GM21717 (cell line): ENCODE results near the gene PHKA1.
A peak's percentile ranks its signal among the peaks of the same experiment; 100 is the strongest.
"Not testable (repeated sequence)": the region's sequence is repeated elsewhere in the genome, so short reads cannot be mapped to it uniquely, and the experiment has no call there.

Source experiments
- ATAC-seq: cut with Tn5 transposase; IDR thresholded peaks from one replicate; pipeline ENCODE4 v1.9.1; 2021; ENCODE audit warnings: mild to moderate bottlenecking, moderate library complexity; ENCODE audit not compliant: unreplicated experiment

The PHKA1 gene

DNA sequence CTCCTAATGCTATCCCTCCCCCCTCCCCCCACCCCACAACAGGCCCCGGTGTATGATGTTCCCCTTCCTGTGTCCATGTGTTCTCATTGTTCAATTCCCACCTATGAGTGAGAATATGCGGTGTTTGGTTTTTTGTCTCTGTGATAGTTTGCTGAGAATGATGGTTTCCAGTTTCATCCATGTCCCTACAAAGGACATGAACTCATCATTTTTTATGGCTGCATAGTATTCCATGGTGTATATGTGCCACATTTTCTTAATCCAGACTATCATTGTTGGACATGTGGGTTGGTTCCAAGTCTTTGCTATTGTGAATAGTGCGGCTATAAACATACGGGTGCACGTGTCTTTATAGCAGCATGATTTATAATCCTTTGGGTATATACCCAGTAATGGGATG, 44.6 kb downstream of the PHKA1 start:
- not testable (repeated sequence) for ATAC-seq

DNA sequence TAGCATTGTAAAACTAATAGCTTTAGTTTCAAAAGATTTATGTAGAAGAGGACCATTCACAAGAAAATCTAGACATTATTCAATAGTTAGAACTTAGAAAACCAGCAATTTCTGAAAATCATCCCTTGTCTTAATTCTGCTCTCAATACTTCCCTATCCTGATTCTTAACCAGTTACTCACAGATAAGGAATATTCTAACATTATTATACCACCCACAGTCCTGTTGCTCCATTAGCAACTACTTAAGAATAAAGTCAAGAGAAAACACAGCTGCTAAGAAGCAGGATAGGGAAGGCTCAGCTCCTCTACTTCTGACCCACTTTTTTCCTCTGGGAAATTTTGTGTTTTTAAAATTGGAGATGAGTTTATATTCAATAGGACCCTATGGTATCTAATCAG, 47.7 kb downstream of the PHKA1 start:
- ATAC-seq, result no peak

DNA sequence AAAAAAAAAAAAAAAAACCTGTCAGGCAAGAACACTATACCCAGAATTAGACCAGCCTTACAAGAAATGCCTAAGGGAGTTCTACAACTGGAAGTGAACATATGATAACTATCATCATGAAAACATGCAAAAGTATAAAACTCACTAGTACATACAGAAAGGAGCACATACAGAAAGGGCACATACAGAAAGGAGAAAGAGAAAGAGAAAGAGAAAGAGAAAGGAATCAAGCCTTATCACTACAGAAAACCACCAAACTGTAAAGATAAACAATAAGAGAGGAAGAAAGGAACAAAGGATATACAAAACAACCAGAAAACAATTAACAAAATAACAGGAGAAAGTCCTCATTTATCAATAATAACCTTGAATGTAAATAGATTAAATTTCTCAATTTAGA, 50.4 kb downstream of the PHKA1 start:
- ATAC-seq, result no peak

DNA sequence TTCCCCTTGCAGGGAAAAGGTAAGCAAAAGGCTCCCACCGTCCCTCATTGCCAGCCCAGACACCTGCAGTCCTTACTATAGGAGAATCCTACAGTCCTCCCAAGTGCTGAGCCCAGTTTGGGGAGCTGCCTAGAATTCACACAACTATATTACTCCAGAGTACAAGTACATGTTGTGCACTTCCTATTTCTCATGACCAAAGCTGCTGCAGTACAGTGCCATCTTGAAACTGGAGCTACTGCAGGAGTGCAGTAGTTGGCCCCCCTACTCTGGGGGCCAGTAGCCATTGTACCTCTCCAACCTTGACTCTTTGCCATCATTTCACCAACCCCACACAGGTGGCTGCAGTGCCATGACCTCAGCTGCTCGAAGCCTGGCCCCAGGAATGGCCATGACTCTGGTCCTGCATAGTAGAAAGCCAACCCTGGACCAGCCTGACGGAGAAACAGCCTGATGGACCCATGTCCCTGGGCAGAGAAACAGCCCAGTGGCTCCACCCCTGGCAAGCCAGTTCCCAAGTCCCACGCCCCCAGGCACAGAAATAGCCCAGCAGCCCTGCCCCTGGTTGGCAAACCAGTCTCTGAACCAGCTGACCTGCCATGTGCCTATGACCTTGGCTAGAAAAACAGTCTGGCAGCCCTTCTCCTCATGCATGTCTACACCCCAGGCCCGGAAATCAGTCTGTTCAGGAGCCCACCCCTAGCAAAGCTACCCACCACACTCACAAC, 51.9 kb downstream of the PHKA1 start:
- no peak for ATAC-seq

DNA sequence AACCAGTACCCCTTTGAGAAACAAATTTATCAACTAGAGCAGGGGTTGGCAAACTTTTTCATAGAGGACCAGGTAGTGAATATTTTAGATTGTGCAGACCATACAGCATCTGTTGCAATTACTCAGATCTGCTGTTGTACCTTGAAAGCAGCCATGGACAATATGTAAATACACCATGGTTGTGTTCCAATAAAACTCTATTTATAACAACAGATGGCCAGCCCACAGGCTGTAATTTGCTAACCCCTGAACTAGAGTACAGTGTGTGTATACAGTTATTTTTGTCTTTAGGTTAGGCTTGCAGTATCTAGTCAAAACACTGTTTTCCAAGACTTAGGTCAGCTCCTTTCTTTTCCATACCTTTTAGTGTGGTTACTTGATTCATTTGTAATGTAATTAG, 54.4 kb downstream of the PHKA1 start:
- ATAC-seq, result no peak

DNA sequence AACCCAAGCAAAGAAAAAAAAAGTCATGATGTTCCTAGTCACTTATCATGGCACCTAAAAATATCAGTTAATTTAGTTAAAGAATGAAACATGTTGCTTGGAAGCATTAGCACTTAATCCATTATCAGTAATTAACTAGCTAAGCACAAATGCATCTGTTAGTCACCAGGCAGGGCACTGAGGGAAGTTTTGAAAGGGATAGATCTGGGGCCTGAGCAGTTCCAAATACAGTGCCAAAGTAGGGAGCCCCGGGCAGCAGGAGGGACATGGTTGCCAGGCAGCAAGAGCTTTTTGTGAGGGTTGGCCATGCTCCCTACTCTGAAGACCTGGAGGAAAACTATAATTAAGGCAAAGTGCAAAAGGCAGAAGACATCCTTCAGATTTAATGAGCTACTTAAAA, 62.0 kb downstream of the PHKA1 start:
- ATAC-seq, result no peak

DNA sequence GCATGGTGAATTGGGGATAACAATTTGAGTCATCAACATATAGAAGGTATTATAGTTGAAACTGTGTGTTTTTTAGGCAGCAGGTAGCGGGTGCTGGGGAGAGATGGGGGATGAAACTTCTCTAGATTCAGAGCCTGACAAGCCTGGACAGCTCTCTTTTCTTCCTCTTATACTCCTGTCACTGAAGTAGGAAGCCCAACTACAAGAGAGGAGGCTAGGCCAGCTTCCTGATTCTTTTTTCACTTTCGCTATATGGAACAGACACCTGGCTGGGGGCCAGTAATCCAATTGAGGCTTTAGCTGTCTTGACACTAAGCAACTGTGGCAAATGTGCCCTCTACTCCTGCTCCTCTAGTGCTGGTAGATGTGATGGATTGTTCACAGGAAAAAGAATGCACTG, 69.2 kb downstream of the PHKA1 start:
- no peak for ATAC-seq

DNA sequence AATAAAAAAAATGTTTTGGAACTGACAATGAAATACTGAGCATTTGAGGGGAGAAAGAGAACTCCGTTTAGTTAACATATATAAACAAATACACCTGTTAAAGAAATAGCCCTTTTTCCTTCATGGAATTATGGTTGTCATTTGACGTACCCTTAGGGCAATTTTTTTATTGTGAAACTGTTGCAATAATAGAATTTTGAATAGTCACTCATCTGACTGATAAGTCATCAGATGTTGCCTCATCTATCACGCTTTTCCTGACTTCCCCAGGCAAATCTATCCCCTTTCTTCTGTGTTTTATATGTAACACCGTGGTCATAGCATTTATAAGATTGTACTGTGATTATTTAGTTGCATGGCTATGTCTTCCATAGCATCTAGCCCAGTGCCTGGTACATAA, 72.5 kb downstream of the PHKA1 start:
- no peak for ATAC-seq

DNA sequence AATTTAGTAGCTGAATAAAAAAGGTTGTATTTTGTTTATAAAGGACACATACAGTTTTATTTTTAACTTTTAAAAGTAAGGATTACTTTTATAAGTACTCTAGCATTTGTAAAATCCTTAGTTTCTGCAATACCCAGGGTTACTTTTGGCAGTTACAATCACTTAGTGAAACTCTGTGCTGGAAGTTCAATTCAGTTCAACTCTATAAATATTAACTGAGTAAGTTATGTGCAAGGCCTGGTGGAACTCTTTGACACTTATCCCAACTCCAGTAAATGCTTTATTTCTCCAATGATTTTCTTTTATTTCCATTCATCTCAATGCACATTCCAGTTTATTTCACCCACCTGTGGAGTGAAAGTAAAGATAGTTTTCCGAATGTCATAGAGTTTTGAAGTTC, 78.2 kb downstream of the PHKA1 start:
- ATAC-seq, result no peak

DNA sequence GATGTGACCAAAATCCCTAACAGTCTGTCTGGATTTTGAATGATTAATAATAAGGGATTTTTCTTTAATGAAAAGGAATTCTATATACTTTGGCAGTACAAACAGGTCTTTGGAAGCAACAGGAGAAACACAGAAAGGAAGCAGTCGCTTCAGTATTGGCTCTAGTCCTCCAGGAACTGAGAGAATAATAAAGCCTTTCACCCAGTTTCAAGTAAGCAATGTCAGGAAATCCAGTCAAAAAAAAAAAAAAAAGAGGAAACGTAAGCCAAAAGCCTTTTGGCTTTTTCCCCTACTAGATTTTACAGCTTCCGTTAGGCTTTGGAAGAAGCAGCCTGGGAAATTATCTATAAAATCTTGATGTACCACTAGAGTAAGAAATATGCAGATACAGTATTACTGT, 79.8 kb downstream of the PHKA1 start:
- ATAC-seq, result no peak

DNA sequence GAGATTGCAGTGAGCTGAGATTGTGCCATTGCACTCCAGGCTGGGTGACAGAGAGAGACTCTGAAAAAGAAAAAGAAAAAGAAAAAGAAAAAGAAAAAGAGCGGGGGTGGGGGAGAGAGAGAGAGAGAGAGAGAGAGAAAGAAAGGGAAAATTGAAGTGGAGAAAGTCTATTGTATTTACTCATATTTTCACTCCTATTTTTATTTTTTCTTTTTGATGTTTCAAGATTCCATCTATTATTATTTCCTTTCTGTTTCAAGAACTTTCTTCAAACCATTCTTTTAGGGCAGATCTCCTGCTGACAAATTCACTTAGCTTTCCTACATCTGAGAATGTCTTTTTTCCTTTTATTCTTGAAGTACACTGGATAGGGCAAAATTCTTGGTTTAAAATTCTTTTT, 83.9 kb downstream of the PHKA1 start:
- ATAC-seq, result no peak

DNA sequence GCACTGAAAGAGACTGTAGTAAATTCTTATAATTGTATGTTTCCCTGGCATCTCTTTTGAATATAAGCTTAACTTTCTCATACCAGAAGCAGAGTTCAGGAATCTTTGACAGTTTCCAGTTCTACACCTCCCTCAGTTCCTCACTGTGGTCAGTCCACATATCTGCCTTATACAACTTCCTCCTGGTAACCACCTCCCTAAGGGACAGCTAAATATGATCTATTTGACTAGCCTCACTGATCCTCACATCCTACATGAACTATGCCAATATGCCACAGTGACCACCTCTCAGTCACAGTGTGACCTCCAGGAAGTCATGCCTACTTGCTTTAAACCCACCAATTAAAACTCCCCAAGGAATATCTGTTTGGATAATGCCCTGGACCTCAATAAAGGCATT, 89.9 kb downstream of the PHKA1 start:
- no peak for ATAC-seq

DNA sequence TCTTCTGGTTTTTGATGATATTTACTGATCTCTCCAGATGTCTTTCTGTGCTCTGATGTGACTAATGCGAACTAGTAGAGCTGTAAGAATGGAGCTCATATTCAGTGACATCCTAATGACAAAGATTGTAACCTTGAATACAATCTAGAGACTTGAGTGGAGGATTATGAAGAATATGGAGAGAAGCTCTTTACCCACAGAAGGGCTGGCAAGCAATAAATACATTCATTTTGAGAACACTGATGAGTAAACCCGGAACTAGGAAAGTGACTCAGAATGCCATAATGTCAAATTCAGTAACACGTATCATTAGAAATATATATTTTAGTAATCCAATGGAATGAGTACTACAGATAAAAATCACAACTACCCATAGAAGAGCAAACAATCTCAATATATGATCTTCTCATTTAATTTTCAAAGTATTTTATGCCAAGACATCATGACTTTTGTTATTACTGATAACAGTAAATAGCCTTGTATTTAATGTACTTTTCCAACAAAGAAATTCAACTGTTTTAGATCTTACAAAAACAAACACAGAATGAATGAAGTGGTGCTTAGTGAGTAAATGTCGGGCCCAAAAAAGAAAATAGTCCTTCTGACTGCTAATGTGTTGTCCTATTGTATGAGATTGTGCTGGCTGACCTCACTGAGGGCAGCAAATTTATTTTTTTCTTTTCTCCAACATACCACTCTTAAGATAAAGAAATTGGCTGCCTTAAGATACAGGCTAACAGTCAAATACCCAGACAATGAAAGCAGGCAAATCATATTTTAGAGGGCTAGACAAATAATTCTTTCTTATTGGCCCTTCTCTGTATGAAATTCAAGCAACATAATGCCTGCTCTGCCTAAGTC, 92.3 kb downstream of the PHKA1 start:
- peak; percentile 94 for ATAC-seq

DNA sequence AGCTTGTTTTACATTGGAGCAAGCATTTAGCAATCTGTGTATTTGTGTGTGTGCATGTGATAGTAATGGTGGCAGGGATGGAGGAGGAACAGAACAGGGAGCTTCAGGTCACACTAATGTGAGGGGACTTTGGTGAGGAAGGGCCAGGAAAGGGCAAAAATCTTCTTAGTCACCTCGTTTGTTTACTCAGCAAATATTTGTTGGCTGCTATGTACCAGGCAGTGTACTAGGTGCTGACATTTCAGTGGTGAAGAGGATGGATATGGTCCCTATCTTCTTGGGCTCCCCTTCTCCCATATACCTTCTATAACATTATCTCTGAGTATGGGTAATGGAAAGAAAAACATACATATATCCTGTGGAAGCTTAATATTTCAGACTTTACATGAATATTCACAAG, 92.9 kb downstream of the PHKA1 start:
- no peak for ATAC-seq

DNA sequence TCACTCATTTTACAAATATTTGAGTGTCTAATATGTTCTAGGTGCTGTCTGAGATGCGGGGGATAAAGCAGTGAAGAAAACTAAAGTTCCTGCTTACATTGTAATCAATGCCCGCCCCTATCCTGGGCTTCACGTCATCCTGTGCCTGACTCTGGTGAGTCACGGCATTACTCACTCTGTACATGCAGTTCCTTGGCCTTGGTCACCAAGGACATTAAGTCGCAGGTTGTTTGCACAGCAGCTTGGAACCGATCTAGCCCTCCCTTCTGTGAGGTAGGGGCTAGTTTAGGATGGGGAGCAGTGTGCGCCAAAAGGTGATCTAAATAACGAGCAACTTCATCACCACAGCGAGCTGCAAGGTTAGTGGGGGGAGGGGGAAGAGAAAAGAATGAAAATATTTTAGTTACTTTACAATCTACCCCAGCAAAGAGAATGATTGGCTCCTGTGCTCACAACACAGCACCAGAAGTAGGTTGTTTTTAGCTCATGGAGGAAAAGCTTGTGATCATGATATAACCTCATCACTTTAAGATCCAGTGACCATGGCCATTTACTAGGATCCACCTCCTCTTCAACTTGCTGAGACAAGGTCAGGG, 93.5 kb downstream of the PHKA1 start:
- no peak for ATAC-seq

DNA sequence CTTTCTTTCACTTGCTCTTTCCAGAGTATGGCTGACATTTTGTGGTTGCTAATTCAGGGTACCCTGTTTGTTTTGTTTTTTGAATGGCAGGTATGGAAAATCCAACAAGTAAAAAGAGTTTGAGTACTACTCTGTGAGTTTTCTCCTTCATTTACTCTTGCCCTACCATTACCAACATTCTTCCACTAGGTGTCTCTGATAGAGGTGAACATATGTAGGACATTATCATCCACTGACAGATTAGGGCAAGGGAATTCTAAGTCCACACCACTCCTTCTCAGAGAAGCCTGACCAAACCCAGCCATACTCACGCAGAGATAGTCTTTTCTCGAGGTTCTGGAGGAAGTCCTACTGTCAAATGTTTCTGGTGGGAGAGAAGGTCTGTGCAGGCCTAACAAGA, 104.8 kb downstream of the PHKA1 start:
- no peak for ATAC-seq

DNA sequence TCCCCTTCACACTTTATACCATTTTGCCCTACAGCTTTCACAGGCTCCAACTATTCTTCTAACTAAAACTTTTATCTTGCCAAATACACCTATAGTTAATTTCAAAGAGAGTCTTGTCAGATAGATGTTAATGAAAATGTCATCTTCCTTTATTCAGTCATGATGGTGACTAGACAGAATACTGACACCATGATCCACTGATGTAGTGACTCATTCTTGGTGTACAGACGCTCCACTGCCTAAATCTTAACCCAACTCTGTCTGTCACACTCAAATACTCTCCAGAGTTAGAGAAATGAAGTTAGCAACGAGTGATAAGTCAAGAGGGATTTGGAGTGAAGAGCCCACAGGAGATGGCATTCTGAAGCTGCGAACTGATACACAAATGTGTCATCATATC, 109.4 kb downstream of the PHKA1 start:
- ATAC-seq, result no peak

DNA sequence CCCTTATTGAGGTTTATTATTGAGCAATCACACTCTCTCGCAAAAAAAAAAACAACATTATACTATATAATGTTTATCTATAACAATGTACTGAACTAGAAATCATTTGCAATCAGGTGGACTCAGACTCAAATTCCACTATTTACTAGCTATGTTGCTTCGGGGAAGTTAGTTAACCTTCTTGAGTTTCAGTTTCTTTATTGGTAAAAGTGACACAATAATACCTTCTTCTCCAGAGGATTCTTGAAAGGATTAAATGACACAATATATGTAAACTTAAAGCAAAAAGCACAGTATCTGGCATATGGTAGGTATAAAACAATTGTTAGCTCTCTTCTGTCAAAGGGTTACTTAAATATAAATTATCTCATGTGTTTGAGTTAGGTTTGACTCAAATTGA, 110.0 kb downstream of the PHKA1 start:
- ATAC-seq, result no peak

DNA sequence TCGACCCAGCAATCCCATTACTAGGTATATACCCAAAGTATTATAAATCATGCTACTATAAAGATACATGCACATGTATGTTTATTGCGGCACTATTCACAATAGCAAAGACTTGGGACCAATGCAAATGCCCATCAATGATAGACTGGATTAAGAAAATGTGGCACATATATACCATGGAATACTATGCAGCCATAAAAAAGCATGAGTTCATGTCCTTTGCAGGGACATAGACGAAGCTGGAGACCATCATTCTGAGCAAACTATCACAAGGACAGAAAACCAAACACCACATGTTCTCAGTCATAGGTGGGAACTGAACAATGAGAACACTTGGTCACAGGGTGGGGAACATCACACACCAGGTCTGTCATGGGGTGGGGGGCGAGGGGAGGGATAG, 123.1 kb downstream of the PHKA1 start:
- not testable (repeated sequence) for ATAC-seq

DNA sequence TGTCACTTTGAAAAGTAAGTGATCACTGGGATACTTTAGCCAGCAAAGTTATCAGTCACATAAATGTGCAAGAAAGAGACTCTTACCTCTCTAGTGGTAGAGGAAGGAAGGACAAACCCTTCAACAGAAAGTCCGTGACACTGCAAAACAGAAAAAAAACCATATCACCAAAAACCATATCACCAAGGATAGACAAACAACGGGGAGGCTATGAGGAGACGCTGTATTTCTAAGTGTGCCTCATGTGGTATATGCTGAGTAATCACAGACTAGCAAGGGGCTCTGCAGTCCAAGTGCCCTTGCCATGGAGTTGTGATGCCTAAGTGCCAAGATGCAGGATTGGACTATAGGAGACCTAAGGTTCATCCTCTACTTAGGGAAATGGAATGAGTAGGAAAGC, 129.9 kb downstream of the PHKA1 start:
- ATAC-seq, result no peak

DNA sequence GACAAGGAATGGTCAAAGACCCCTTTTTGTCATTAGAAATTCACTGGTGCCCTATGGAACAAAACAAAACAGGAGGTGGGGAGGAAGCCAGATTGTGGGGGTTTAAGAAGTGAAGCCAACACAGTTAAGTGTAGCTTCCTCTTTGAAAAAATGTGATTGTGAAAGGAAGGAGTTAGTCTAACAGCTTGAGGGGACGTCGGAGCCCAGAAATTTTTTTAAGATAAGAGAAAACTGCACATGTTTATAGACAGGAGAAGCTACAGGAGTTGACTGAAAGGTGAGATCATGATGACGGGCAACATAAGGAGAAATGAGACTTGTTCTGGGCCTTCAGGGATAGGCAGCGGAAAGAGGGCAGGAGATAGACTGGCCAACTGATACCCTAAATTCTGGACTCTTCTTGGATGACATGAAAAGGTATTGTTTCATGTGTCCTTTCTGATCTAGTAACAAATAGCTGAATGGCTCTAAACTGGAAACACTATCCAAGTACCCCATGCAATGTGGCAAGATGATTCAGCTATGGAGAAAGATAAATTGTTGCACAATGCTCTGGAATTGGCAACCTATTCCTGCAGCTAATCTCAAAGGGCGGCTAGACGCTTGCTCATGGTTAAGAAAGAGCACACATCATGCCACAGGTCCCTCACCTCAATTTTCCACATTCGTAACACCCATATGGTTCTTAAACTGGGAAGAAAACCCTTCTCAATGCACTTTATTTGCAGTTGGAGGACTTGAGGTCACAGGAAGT, 137.8 kb downstream of the PHKA1 start:
- no peak for ATAC-seq
